GM03348 (cell line): ENCODE data around the gene TRAIP.
"Not testable (repeated sequence)": the region's sequence is repeated elsewhere in the genome, so short reads cannot be mapped to it uniquely, and the experiment has no call there.

ENCODE experiments used
- DNase-seq: peaks from one replicate; pipeline ENCODE4 v3.0.0; 2012; ENCODE audit warnings: low spot score

TRAIP gene

GRCh38 chr3:49791571-49791970 is 64.8 kb downstream of the TRAIP start:
- DNase-seq = no peak

DNA sequence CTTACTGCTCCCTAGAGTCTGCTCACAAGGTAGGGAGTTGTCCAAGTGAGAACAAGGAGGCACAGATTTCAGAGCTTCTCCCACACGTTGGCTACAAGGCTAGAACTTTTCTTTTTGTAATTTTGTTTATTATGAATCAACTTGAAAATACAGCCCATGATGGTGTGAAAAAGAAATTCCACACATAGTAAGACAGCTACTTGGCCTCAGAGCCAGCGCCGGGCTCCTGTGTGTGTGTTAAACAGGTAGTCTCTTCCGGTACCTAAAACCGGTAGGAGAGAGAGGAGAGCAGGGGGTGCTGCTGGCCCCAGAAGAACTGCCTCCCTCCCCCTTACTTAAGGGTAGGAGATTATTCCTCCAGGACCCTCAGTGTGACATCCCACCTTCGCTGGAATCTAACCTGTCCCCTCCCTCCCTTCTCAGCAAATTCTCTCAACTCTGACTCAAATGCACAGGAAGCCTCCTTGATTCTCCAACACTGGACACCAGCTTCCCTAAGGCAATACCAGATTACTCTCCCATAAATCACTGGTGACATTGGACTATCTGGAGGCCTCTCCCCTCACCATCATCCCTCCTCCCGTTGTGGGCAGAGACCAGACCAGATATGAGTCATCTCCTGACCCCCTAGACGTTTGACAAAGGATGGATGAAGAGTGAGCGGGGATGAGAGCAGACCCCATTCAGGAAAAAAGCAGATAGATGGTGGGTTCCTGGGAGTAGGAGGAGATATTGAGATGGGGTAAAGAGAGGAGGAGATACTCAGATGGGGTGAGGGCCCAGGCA is 65.5 kb downstream of the TRAIP start:
- DNase-seq = no peak

GRCh38 chr3:49788056-49788455 is 68.3 kb downstream of the TRAIP start:
- DNase-seq = no peak

DNA sequence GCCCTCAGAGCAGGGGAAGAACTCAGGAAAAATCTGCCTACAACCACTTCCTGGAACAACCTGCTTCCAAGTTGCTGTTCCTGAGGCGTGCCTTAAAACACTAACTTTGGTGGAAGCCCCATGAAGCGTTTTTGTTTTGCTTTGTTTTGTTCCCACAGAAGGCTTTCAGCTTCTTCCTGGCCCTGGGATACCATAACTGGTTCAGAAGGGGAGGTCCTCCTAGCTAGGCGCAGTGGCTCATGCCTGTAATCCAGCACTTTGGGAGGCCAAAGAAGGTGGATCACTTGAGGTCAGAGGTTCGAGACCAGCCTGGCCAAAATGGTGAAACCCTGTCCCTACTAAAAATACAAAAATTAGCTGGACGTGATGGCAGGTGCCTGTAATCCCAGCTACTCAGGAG is 68.8 kb downstream of the TRAIP start:
- DNase-seq = no peak

DNA sequence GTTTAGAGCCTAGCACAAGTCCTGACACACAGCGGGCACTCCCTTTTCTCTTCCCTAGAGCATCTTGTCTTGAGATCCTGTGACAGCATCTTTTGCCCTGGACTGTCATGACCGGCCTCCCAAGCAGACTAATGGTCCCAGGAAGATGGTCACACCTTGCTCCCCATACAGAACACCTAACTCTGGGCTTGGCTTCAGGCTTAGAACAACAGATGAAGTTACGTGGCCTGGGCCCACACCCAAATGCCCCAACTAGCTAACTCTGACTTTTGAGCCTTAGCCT is 69.2 kb downstream of the TRAIP start:
- DNase-seq = no peak

DNA sequence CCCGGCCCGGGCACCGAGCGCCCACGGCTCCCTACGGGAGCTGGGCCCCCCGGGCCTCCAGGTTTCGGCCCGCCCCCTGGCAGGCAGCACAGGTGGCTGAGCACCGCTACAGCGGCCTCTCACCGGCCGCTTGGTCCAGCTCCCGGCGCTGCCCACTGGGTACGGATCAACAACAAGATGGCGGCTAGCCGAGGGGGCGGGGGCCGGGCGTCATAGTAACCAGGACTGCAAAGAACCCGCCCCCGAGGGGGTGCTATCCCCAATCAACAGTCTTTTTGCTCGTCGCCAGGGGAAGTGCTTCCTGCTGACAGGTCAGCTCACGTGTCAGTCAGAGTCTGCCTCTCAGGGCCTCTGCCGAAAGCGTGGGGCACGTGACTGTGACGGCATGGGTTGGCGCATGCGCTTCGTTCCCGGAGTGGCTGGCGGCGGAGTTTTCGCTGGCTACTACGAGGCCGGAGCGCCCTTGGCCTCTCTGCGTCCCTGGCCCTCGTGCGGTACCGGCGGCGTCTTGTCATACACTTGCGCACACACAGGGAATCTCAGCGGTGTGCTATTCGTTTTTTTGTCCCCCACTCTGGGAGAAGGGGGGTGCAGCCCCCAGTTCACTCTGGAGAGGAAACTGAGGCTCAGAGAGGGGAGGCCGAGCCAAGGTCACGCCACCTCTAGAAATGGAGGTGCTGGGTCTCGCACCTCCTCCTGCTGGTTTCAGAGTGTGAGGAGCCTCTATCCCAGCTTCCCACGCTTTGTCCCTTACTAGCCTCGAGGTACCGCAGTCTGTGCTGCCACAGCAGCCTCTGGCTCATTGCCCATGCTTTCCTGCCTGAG is 69.8 kb downstream of the TRAIP start, which contains the start of gene IP6K1:
TSS of gene IP6K1 (minus strand) at position 186 of the 825 bp plus-strand sequence. CDS start 38,502 bp downstream, outside the sequence.
- peak; percentile 100 for DNase-seq

GRCh38 chr3:49785565-49786356 is 70.6 kb downstream of the TRAIP start:
- DNase-seq = peak; percentile 60

- not testable (repeated sequence) for DNase-seq
Observed at GRCh38 chr3:49782277-49782676, 74.1 kb downstream of the TRAIP start.

DNA sequence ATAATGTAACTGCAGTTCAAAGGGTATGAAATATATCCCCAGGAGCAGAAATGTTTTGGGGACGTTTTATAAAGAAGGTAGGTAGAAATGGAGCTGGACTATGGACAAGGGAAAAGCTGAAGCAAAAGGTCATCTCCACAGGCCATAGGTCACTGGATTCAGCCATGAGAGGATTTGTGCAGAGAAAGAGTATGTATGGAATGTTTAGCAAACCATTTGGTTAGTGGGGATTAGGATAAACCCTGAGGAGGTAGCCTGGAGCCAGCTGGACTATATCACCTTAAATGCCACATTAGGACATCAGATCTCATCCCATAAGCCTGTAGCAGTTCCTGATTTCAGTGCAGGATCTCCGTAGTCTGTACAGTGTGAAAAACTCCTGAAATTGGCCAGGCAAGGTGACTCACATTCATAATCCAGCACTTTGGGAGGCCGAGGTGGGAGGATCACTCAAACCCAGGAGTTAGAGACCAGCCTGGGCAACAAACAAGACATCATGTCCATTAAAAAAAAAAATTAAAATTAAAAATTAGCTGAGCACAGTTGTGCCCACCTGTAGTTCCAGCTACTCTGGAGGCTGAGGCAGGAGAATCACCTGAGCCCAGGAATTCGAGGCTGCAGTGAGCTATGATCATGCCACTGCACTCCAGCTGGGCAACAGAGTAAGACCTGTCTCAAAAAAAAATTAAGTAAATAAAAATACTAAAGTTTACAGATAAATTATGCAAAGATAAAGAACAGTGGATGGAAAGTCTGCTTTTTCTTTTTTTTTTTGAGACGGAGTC is 74.8 kb downstream of the TRAIP start:
- no peak for DNase-seq

GRCh38 chr3:49780975-49781365 is 75.4 kb downstream of the TRAIP start:
- DNase-seq = not testable (repeated sequence)

- no peak for DNase-seq
Observed at GRCh38 chr3:49780080-49780974, 76.0 kb downstream of the TRAIP start.

GRCh38 chr3:49779358-49780079 is 76.8 kb downstream of the TRAIP start:
- no peak for DNase-seq
